ENCODE data around the gene C17orf58.
"Not testable (repeated sequence)": the region's sequence is repeated elsewhere in the genome, so short reads cannot be mapped to it uniquely, and the experiment has no call there.

The C17orf58 gene

DNA sequence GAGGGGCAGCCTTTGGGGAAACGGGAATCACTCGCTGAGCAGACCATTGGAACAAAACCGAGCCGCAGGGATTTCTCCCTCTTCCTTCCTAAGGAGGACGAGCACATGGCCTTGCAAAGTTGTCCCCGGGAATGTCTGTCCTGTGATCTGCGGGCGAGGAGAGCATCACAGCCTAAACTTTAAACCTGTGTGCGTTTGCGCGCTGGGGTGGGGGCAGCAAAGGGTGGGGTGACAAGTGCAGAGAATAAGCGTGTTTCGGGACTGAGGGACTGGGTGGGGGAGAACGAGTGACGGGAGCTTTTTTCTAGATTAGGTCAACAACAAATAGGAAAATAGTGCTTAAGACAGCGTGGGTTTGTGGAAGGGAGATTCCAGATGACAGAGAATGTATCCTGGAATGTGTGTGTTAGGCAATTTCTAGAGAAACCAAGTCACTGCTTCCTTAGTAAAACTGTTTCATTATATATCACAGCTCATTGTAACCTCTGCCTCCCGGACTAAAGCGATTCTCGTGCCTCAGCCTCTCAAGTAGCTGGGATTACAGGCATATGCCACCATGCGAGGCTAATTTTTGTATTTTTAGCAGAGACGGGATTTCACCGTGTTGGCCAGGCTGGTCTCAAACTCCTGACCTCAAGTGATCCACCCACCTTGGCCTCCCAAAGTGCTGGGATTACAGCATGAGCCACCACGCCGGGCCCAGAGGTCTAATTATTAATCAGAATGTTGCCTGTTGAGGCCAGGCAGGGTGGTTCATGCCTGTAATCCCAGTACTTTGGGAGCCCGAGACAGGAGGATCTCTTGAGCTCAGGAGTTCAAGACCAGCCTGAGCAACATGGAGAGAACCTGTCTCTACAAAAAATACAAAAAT lies at the start of gene C17orf58:
C17orf58 (minus strand) TSS at position 169 of the 871 bp plus-strand sequence. CDS start 271 bp downstream, outside the sequence.
- TF ChIP-seq, protein P1, sequence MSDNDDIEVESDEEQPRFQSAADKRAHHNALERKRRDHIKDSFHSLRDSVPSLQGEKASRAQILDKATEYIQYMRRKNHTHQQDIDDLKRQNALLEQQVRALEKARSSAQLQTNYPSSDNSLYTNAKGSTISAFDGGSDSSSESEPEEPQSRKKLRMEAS (IDR thresholded peaks at IDR 0.05), result not testable (repeated sequence)
- TF ChIP-seq EGR1 (IDR thresholded peaks at IDR 0.05), result not testable (repeated sequence)
- TF ChIP-seq, protein P2, sequence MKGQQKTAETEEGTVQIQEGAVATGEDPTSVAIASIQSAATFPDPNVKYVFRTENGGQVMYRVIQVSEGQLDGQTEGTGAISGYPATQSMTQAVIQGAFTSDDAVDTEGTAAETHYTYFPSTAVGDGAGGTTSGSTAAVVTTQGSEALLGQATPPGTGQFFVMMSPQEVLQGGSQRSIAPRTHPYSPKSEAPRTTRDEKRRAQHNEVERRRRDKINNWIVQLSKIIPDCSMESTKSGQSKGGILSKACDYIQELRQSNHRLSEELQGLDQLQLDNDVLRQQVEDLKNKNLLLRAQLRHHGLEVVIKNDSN (IDR thresholded peaks at IDR 0.05), result not testable (repeated sequence)

DNA sequence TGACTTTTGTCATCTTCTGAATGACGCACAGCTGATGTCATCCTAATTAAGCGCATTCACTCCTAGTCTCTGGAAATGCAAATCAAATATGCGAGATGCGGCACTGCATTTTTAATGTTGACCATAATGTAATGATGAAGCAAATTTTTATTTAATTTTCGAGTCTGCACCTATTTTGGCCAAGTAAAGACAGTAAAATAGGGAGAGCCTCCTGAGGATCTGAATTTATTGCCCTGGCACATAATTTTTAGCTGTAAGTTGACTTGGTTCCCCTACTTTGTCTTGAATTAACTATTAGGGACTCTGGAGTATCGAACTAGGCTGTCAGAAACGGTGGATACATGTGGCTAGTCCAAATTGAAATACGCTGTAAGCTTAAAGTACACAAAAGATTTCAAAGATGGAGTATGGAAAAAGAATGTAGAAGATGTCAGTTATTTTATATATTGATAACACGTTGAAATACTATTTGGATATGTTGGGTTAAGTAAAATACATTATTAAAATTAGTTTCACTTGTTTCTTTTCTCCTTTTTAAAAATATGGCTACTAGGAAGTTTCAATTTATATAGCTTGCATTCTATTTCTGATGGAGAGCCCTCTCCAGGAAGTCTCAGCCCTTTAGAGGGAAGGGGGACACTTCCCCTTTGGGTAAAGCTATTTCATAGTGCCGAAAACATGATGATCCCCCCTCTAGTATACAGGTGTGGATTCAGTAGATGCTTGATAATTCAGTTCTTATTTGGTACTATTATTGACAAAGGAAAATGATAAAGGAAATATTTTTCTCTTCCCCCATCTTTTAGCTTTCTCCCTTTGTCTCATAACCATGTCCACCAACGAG lies 40.3 kb upstream of the C17orf58 start:
- TF ChIP-seq CREB1 (IDR thresholded peaks at IDR 0.05; ENCODE audit: low read depth), result peak; percentile 83
- peak; percentile 3; the same call in 1 of the 2 replicates for TF ChIP-seq CEBPB (IDR thresholded peaks at IDR 0.05)
- no peak for TF ChIP-seq NFIC (IDR thresholded peaks at IDR 0.05)
- no peak for TF ChIP-seq TAF1 (IDR thresholded peaks at IDR 0.05; ENCODE audit: low read depth)

DNA sequence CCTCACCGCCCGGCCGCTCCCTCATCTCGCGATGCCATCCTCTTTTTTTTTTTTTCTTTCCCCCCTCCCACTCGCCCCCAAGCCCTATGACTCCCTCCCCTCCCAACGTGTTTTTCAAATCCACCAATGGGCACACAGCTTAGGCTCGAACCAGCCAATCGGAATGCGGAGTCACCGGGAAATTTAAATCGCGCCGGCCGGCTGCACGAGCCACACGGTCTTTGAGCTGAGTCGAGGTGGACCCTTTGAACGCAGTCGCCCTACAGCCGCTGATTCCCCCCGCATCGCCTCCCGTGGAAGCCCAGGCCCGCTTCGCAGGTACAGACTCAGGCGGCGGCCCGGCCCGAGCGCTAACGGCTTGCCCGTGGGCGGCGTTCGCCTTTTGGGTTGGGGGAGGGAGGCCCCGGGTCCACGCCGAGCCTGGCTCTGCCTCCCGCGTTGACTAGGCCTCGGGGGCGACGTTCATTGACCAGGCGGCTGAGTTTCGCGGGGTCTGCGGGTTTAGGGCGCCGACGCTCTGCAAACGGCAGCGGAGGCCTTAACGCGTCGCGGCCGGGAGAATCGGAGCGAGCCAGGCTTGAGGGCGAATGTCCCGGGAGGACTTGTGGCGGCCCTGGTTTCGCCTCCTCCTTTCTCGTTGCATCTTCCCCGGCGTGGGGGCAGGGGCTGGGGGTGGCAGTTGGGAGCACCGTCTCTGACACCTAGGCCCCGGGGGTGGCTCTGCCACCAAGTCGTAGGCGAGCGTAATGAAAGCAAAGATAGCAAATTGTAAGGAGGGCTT lies 39.4 kb upstream of the C17orf58 start, which contains the start of gene KPNA2:
KPNA2 (plus strand) TSS at position 213 of the 781 bp plus-strand sequence. CDS start 1,398 bp downstream, outside the sequence.
- peak; percentile 42; the same call in 1 of the 2 replicates for TF ChIP-seq ZBTB7A (IDR thresholded peaks at IDR 0.05; ENCODE audit: low read depth)
- no peak for TF ChIP-seq RAD21 (IDR thresholded peaks at IDR 0.05; ENCODE audit: low read depth)
- TF ChIP-seq CREB1 (IDR thresholded peaks at IDR 0.05; ENCODE audit: low read depth), result no peak
- TF ChIP-seq EGR1 (IDR thresholded peaks at IDR 0.05), result no peak; the same call in 1 of the 2 replicates
- TF ChIP-seq TEAD4 (IDR thresholded peaks at IDR 0.05), result no peak; the same call in 1 of the 2 replicates
- TF ChIP-seq, protein P1 (IDR thresholded peaks at IDR 0.05), result peak; percentile 76
- peak; percentile 99 for TF ChIP-seq FOXM1 (IDR thresholded peaks at IDR 0.05; ENCODE audit: borderline replicate concordance, low read depth)
- TF ChIP-seq, protein P3, sequence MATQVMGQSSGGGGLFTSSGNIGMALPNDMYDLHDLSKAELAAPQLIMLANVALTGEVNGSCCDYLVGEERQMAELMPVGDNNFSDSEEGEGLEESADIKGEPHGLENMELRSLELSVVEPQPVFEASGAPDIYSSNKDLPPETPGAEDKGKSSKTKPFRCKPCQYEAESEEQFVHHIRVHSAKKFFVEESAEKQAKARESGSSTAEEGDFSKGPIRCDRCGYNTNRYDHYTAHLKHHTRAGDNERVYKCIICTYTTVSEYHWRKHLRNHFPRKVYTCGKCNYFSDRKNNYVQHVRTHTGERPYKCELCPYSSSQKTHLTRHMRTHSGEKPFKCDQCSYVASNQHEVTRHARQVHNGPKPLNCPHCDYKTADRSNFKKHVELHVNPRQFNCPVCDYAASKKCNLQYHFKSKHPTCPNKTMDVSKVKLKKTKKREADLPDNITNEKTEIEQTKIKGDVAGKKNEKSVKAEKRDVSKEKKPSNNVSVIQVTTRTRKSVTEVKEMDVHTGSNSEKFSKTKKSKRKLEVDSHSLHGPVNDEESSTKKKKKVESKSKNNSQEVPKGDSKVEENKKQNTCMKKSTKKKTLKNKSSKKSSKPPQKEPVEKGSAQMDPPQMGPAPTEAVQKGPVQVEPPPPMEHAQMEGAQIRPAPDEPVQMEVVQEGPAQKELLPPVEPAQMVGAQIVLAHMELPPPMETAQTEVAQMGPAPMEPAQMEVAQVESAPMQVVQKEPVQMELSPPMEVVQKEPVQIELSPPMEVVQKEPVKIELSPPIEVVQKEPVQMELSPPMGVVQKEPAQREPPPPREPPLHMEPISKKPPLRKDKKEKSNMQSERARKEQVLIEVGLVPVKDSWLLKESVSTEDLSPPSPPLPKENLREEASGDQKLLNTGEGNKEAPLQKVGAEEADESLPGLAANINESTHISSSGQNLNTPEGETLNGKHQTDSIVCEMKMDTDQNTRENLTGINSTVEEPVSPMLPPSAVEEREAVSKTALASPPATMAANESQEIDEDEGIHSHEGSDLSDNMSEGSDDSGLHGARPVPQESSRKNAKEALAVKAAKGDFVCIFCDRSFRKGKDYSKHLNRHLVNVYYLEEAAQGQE (IDR thresholded peaks at IDR 0.05; ENCODE audit: low read depth), result no peak
- no peak for TF ChIP-seq NFIC (IDR thresholded peaks at IDR 0.05)
- TF ChIP-seq, protein P2 (IDR thresholded peaks at IDR 0.05), result 0 out of 2 replicates have a peak, but pooled peaks have one; percentile 17
- TF ChIP-seq TAF1 (IDR thresholded peaks at IDR 0.05; ENCODE audit: low read depth), result peak; percentile 86
- no peak for TF ChIP-seq EP300 (IDR thresholded peaks at IDR 0.05; ENCODE audit: borderline replicate concordance)
- no peak for TF ChIP-seq YY1 (IDR thresholded peaks at IDR 0.05; ENCODE audit: low read depth)
- TF ChIP-seq TCF12 (IDR thresholded peaks at IDR 0.05; ENCODE audit: low read depth), result 0 out of 2 replicates have a peak, but pooled peaks have one; percentile 35
- no peak for TF ChIP-seq CEBPB (IDR thresholded peaks at IDR 0.05)

DNA sequence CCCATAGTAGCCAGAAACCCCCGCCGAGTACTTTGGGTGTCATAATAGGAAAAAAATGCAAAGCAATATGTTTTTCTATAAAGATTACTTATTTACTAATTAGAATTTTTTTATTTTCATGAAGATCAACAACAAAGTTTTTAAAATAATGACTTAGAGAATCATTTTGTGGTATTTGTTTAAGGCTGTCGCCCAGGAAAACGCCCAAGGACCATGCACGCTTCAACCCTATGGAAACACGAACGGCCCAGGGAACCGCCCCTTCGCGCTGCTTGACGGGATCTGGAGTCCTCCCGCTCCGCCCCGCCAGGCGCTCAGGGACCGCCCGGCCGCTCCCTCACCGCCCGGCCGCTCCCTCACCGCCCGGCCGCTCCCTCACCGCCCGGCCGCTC lies 38.9 kb upstream of the C17orf58 start:
- no peak for TF ChIP-seq TAF1 (IDR thresholded peaks at IDR 0.05; ENCODE audit: low read depth)
- TF ChIP-seq FOXM1 (IDR thresholded peaks at IDR 0.05; ENCODE audit: borderline replicate concordance, low read depth), result no peak
- TF ChIP-seq, protein P1 (IDR thresholded peaks at IDR 0.05), result peak; percentile 62

DNA sequence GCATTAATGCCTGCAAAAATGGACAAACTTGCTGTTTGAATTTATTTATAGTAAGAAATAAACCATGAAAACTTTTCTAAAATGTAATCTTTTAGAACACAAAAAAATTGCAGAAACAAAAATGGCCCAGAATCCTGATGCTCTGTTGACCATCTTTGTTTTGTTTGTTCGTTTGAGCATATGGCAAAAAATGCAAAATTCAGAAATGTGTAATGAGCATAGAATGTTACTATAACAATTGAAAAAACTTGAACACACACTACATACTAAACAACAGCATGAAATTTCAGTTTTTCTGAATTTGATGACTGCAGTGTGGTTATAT lies 38.1 kb upstream of the C17orf58 start:
- TF ChIP-seq TAF1 (IDR thresholded peaks at IDR 0.05; ENCODE audit: low read depth), result no peak
- no peak for TF ChIP-seq YY1 (IDR thresholded peaks at IDR 0.05; ENCODE audit: low read depth)
- no peak for TF ChIP-seq CREB1 (IDR thresholded peaks at IDR 0.05; ENCODE audit: low read depth)

DNA sequence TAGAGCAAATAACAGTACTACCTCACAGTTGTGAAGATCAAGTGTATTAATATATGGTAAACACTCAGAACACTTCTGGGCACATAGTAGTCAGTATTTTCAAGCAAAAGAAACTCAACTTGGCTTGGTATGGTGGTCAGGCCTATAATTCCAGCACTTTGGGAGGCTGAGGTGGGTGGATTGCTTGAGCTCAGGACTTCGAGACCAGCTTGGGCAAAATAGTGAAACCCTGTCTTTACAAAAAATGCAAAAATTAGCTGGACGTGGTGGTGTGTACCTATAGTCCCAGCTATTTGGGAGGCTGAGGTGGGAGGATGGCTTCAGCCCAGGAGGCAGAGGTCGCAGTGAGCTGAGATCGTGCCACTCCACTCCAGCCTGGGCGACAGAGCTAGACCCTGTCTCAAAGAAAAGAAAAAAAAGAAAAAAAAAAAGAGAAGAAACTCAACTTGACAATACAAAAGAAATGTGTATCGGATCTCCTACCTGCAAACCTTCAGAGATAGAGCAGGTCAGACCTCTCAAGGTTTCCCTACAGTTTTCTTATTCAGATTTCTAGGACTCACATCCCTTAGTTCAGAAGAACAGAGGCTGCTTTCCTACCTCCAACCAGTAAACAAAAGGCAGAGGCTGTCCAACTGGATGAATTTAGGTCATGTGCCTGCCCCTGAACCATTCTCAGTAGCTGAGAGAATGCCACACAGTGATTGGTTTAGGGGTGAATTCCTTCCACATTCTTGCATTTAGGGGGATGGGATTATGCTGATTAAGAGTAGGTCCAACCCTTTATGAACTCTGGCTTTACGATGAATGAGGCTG lies 37.6 kb upstream of the C17orf58 start:
- no peak for TF ChIP-seq YY1 (IDR thresholded peaks at IDR 0.05; ENCODE audit: low read depth)
- no peak for TF ChIP-seq RAD21 (IDR thresholded peaks at IDR 0.05; ENCODE audit: low read depth)
- TF ChIP-seq FOXM1 (IDR thresholded peaks at IDR 0.05; ENCODE audit: borderline replicate concordance, low read depth), result no peak
- no peak for TF ChIP-seq CREB1 (IDR thresholded peaks at IDR 0.05; ENCODE audit: low read depth)
- no peak for TF ChIP-seq EGR1 (IDR thresholded peaks at IDR 0.05)
- TF ChIP-seq, protein P3 (IDR thresholded peaks at IDR 0.05; ENCODE audit: low read depth), result no peak
- TF ChIP-seq, protein P2 (IDR thresholded peaks at IDR 0.05), result peak; percentile 87
- TF ChIP-seq NFIC (IDR thresholded peaks at IDR 0.05), result no peak
- TF ChIP-seq ZBTB7A (IDR thresholded peaks at IDR 0.05; ENCODE audit: low read depth), result no peak
- TF ChIP-seq, protein P1 (IDR thresholded peaks at IDR 0.05), result no peak
- TF ChIP-seq TEAD4 (IDR thresholded peaks at IDR 0.05), result peak; percentile 89
- TF ChIP-seq TAF1 (IDR thresholded peaks at IDR 0.05; ENCODE audit: low read depth), result no peak
- TF ChIP-seq CEBPB (IDR thresholded peaks at IDR 0.05), result no peak
- no peak for TF ChIP-seq TCF12 (IDR thresholded peaks at IDR 0.05; ENCODE audit: low read depth)
